Fibroblast of lung (primary cell): Measurements from ENCODE around the gene PARD6B. TPM values are rescaled to one million over a fixed set of nuclear protein-coding genes. Genes with fewer than 3 reads are reported as not detected.
A peak's percentile ranks its signal among the peaks of the same experiment; 100 is the strongest.

Experiments
- DNase-seq, 2 donors: peaks; one replicate each; pipeline versions ENCODE4 v3.0.0 to v3.0.0-alpha.2; 2010; ENCODE audit warnings: low read depth in 2 of 2
- H2AFZ ChIP-seq: 2 replicates; pipeline ENCODE4 v1.5.1; 2012; ENCODE audit warnings: low read length, control low read depth, inconsistent platforms
- H3K27ac ChIP-seq: 2 replicates; pipeline ENCODE4 v1.5.1; 2011; ENCODE audit warnings: low read length, control low read depth; ENCODE audit not compliant: insufficient read depth
- H3K27me3 ChIP-seq: 2 replicates; pipeline ENCODE4 v1.5.1; 2011; ENCODE audit warnings: mild to moderate bottlenecking, low read length; ENCODE audit not compliant: control insufficient read depth, insufficient read depth
- H3K36me3 ChIP-seq: 2 replicates; pipeline ENCODE4 v1.5.1; 2011; ENCODE audit warnings: low read length; ENCODE audit not compliant: control insufficient read depth, insufficient read depth
- H3K4me1 ChIP-seq: 2 replicates; pipeline ENCODE4 v1.5.1; 2011; ENCODE audit warnings: low read length; ENCODE audit not compliant: control insufficient read depth, insufficient read depth; ENCODE audit errors: extremely low read depth
- H3K4me2 ChIP-seq: 2 replicates; pipeline ENCODE4 v1.5.1; 2011; ENCODE audit warnings: low read length, control low read depth; ENCODE audit not compliant: insufficient read depth; ENCODE audit errors: extremely low read depth
- H3K4me3 ChIP-seq, 4 experiments: fragments of 200-600 bp in 1 of 4; sonication (generic) in 1 of 4; replicated peaks in 1 of 4; 2 replicates each; pipeline ENCODE4 v1.5.1; 2011 to 2016; ENCODE audit warnings: low read length in 4 of 4, low read depth in 3 of 4, mild to moderate bottlenecking in 3 of 4, control low read depth in 2 of 4, inconsistent platforms in 1 of 4, mixed read lengths in 1 of 4; ENCODE audit not compliant: insufficient read depth in 1 of 4; ENCODE audit errors: control extremely low read depth in 1 of 4
- H3K79me2 ChIP-seq: 2 replicates; pipeline ENCODE4 v1.5.1; 2012; ENCODE audit warnings: mild to moderate bottlenecking, low read length, inconsistent platforms; ENCODE audit not compliant: control insufficient read depth, insufficient read depth
- H3K9ac ChIP-seq: 2 replicates; pipeline ENCODE4 v1.5.1; 2011; ENCODE audit warnings: mild to moderate bottlenecking, low read length, control low read depth; ENCODE audit not compliant: insufficient read depth
- H3K9me3 ChIP-seq: 2 replicates; pipeline ENCODE4 v1.5.1; 2012; ENCODE audit warnings: low read depth, low read length; ENCODE audit not compliant: control insufficient read depth, insufficient read depth
- H4K20me1 ChIP-seq: 2 replicates; pipeline ENCODE4 v1.5.1; 2011; ENCODE audit warnings: low read length; ENCODE audit not compliant: control insufficient read depth, insufficient read depth; ENCODE audit errors: extremely low read depth
- EZH2 ChIP-seq: IDR thresholded peaks from 2 replicates; pipeline ENCODE4 v1.5.1; 2012; ENCODE audit warnings: low read length, control low read depth, mild to moderate bottlenecking; ENCODE audit errors: missing control alignments
- polyA plus RNA-seq, 2 donors: library from polyadenylated mRNA; depleted of rRNA in 1 of 2; stranded (reverse) in 1 of 2; unstranded in 1 of 2; fragments of >200 nt; gene quantifications; 2 replicates each; pipeline ENCODE4 v1.2.1, GENCODE V29; 2011 to 2012; ENCODE audit warnings: missing spikeins in 1 of 2
- total RNA-seq: library from RNA; depleted of rRNA; stranded (reverse); fragments of >200 nt; gene quantifications from 2 replicates; pipeline ENCODE4 v1.2.1, GENCODE V29; 2014
- TF ChIP-seq, protein P1 (sequence below), 2 donors: IDR thresholded peaks in 1 of 2; conservative IDR thresholded peaks in 1 of 2; 1 replicate in 1 of 2; 2 replicates in 1 of 2; pipeline ENCODE4 v1.5.1; 2011 to 2012; ENCODE audit warnings: low read length in 2 of 2, control low read depth in 1 of 2, inconsistent platforms in 1 of 2, low read depth in 1 of 2, mild to moderate bottlenecking in 1 of 2

Gene PARD6B
- total and polyA plus RNA-seq, 2 donors (not counting 1 experiment from before 2014, with no cell fraction given): 0.30 to 0.83 TPM

DNA sequence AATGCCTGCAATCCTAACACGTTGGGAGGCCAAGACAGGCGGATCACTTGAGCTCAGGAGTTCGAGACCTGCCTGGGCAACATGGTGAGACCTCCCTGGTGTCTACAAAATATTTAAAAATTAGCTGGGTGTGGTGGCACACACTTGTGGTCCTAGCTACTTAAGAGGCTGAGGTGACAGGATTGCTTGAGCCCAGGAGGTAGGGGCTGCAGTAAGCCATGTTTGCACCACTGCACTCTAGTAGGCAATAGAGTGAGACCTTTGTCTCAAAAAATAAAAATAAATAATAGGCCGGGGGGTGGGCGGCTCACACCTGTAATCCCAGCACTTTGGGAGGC is 21.8 kb upstream of the PARD6B start:
- no peaks in the 10 kb centered on the region for H4K20me1 ChIP-seq
- no peak overlapping the region for H3K9ac ChIP-seq
- no peak overlapping the region for H3K27ac ChIP-seq
- H3K9me3 ChIP-seq: no peaks in the 10 kb centered on the region
- H3K36me3 ChIP-seq: no peaks in the 10 kb centered on the region
- no peak for TF ChIP-seq EZH2
- TF ChIP-seq, protein P1, sequence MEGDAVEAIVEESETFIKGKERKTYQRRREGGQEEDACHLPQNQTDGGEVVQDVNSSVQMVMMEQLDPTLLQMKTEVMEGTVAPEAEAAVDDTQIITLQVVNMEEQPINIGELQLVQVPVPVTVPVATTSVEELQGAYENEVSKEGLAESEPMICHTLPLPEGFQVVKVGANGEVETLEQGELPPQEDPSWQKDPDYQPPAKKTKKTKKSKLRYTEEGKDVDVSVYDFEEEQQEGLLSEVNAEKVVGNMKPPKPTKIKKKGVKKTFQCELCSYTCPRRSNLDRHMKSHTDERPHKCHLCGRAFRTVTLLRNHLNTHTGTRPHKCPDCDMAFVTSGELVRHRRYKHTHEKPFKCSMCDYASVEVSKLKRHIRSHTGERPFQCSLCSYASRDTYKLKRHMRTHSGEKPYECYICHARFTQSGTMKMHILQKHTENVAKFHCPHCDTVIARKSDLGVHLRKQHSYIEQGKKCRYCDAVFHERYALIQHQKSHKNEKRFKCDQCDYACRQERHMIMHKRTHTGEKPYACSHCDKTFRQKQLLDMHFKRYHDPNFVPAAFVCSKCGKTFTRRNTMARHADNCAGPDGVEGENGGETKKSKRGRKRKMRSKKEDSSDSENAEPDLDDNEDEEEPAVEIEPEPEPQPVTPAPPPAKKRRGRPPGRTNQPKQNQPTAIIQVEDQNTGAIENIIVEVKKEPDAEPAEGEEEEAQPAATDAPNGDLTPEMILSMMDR (conservative IDR thresholded peaks at IDR 0.05 in 1 of 2, IDR thresholded peaks at IDR 0.05 in 1 of 2; ENCODE audit: low read depth in 1 of 2, low read length in 2 of 2): no peak
- no peak overlapping the region for H3K4me3 ChIP-seq
- H2AFZ ChIP-seq: no peak overlapping the region
- H3K79me2 ChIP-seq: no peaks in the 10 kb centered on the region
- DNase-seq: no peak
- H3K27me3 ChIP-seq: no peaks in the 10 kb centered on the region
- peaks cover 2% of the 10 kb centered on the region for H3K4me1 ChIP-seq
- H3K4me2 ChIP-seq: no peak overlapping the region

DNA sequence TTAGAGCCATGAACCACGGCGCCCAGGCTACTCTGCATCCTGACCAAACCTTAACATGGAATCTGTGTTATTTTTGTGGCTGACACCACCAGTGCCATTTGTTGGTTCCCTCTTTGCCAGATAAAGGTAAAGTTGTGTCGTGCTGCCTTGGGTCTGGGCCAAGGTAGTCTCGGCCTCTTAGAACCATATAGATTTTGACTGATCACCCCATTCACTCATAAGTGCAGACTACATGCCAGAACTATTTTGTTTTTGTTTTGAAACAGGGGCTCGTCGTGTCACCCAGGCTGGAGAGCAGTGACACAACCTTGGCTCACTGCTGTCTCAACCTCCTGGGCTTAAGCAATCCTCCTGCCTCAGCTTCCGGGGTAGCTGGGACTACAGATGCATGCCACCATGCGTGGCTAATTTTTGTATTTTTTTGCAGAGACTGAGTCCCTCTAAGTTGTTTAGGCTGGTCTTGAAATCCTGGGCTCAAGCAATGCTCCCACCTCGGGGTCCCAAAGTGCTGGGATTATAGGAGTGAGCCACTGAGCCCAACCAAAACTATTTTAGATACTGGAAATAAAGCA is 20.8 kb upstream of the PARD6B start:
- no peaks in the 10 kb centered on the region for H4K20me1 ChIP-seq
- no peaks in the 10 kb centered on the region for H3K9me3 ChIP-seq
- no peak overlapping the region for H3K27ac ChIP-seq
- no peaks in the 10 kb centered on the region for H3K27me3 ChIP-seq
- peak in 1 of 2 donors; percentile 29 for DNase-seq
- peaks cover 2% of the 10 kb centered on the region for H3K4me1 ChIP-seq
- no peak overlapping the region for H3K4me2 ChIP-seq
- H3K4me3 ChIP-seq: no peak overlapping the region
- no peaks in the 10 kb centered on the region for H3K36me3 ChIP-seq
- H2AFZ ChIP-seq: peak overlapping the region; percentile 12
- TF ChIP-seq, protein P1 (conservative IDR thresholded peaks at IDR 0.05 in 1 of 2, IDR thresholded peaks at IDR 0.05 in 1 of 2; ENCODE audit: low read depth in 1 of 2, low read length in 2 of 2): no peak
- no peak for TF ChIP-seq EZH2
- no peaks in the 10 kb centered on the region for H3K79me2 ChIP-seq
- H3K9ac ChIP-seq: no peak overlapping the region

DNA sequence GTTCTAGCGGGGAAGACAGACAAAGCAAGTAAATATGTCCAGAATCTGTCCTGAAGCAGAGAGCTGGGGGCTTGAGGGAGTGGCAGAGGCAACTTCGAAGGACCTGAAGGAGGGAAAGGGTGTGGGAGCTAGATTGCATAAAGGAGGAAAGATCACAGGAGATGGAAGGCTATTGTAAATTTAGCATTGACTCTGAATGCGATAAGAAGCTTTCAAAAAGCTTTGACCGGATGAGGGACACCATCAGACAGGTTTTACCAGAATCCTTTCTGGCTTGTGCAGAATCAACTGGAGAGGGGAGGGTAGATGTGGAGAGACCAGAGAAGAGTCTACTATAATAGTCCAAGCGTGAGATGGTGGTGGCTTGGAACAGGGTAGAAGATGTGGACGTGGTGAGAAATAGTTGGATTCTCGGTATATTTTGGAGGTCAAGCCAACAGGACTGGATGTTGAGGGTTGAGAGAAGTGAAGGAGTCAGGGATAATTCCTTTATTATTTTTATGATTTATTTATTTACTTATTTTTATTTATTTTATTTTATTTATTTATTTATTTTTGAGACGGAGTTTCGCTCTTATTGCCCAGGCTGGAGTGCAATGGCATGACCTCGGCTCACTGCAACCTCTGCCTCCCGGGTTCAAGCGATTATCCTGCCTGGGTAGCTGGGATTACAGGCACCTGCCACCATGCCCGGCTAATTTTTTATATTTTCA is 20.1 kb upstream of the PARD6B start:
- Histone ChIP-seq H3K4me2 (no peak overlapping the region), H3K27me3 (no peaks in the 10 kb centered on the region), H3K4me1 (peaks cover 2% of the 10 kb centered on the region), H3K79me2 (no peaks in the 10 kb centered on the region), H3K9ac (no peak overlapping the region), H3K4me3 (no peak overlapping the region), H3K27ac (no peak overlapping the region), H2AFZ (no peak overlapping the region), H3K36me3 (no peaks in the 10 kb centered on the region), H4K20me1 (no peaks in the 10 kb centered on the region), H3K9me3 (no peaks in the 10 kb centered on the region)
- TF ChIP-seq, protein P1 (conservative IDR thresholded peaks at IDR 0.05 in 1 of 2, IDR thresholded peaks at IDR 0.05 in 1 of 2; ENCODE audit: low read depth in 1 of 2, low read length in 2 of 2): no peak
- TF ChIP-seq EZH2: no peak
- no peak for DNase-seq
